ENCODE measurements around the gene RAG2. TPM values are rescaled to one million over a fixed set of nuclear protein-coding genes. Genes with fewer than 3 reads are reported as not detected.

The RAG2 gene
- total RNA-seq, 1 experiment from 2014 or later, result not detected

- no peak overlapping the region for H2AFZ ChIP-seq (ENCODE audit: low read length)
- H2BK120ac ChIP-seq (ENCODE audit: low read depth, low read length, poor library complexity, severe bottlenecking), result no peak overlapping the region
- TF ChIP-seq, protein P1, sequence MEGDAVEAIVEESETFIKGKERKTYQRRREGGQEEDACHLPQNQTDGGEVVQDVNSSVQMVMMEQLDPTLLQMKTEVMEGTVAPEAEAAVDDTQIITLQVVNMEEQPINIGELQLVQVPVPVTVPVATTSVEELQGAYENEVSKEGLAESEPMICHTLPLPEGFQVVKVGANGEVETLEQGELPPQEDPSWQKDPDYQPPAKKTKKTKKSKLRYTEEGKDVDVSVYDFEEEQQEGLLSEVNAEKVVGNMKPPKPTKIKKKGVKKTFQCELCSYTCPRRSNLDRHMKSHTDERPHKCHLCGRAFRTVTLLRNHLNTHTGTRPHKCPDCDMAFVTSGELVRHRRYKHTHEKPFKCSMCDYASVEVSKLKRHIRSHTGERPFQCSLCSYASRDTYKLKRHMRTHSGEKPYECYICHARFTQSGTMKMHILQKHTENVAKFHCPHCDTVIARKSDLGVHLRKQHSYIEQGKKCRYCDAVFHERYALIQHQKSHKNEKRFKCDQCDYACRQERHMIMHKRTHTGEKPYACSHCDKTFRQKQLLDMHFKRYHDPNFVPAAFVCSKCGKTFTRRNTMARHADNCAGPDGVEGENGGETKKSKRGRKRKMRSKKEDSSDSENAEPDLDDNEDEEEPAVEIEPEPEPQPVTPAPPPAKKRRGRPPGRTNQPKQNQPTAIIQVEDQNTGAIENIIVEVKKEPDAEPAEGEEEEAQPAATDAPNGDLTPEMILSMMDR (conservative IDR thresholded peaks at IDR 0.05), result no peak
- H3K27ac Mint-ChIP-seq, result no peak overlapping the region
- H3K9ac ChIP-seq (ENCODE audit: extremely low read depth, insufficient read length, low read length), result no peak overlapping the region
- no peak overlapping the region for H3K27ac ChIP-seq (ENCODE audit: insufficient read length, low read depth, low read length)
- no peaks in the 10 kb centered on the region for H3K27me3 Mint-ChIP-seq (ENCODE audit: low read depth)
- no peak overlapping the region for H3K4ac ChIP-seq (ENCODE audit: low read depth, low read length)
- no peaks in the 10 kb centered on the region for H3K36me3 Mint-ChIP-seq (ENCODE audit: insufficient read depth in 1 of 3, low read depth in 3 of 3)
- no peaks in the 10 kb centered on the region for H3K79me2 ChIP-seq (ENCODE audit: insufficient read depth, low read length)
- WGBS (ENCODE audit: extremely low coverage, insufficient read length, low lambda C conversion rate), result no CpG with 5 or more reads among the region's 7 CpGs
- H3K79me1 ChIP-seq (ENCODE audit: insufficient read depth, low read depth, low read length, poor library complexity, severe bottlenecking), result no peaks in the 10 kb centered on the region
- no peaks in the 10 kb centered on the region for H3K27me3 ChIP-seq (ENCODE audit: insufficient read depth, low read length)
- H3K4me3 Mint-ChIP-seq, result no peak overlapping the region
- H3K23ac ChIP-seq (ENCODE audit: insufficient read length, low read depth, low read length), result no peak overlapping the region
- no peak overlapping the region for H3T11ph ChIP-seq (ENCODE audit: low read length)
- no peaks in the 10 kb centered on the region for H3K9me3 ChIP-seq (ENCODE audit: control insufficient read depth, low read depth, low read length)
- H3K14ac ChIP-seq (ENCODE audit: insufficient read depth, low read length), result no peak overlapping the region
- H3K4me1 Mint-ChIP-seq, result no peaks in the 10 kb centered on the region; a peak in 1 of 4 replicates
- no peak overlapping the region for H2BK5ac ChIP-seq (ENCODE audit: insufficient read length, low read length)
- no peak overlapping the region for H2BK15ac ChIP-seq (ENCODE audit: low read depth, low read length)
- no peak overlapping the region for H4K91ac ChIP-seq (ENCODE audit: insufficient read length, low read depth, low read length)
- H4K8ac ChIP-seq (replicated peaks; ENCODE audit: insufficient read length, low read depth, low read length), result no peak overlapping the region
- no peaks in the 10 kb centered on the region for H3K23me2 ChIP-seq (ENCODE audit: insufficient read length, low read depth, low read length, poor library complexity, severe bottlenecking)
- H3K18ac ChIP-seq (ENCODE audit: insufficient read length, low read depth, low read length), result no peak overlapping the region
- H3K56ac ChIP-seq (ENCODE audit: insufficient read length, low read depth, low read length), result no peak overlapping the region
- H4K5ac ChIP-seq (ENCODE audit: insufficient read length, low read depth, low read length), result no peak overlapping the region
- H2AK5ac ChIP-seq (ENCODE audit: insufficient read length, low read length), result no peak overlapping the region
- H3K4me2 ChIP-seq (ENCODE audit: insufficient read depth, insufficient read length, low read length), result no peak overlapping the region
- peak; percentile 37 for DNase-seq
- H4K20me1 ChIP-seq (ENCODE audit: control insufficient read depth, insufficient read depth, insufficient read length), result no peaks in the 10 kb centered on the region
- no peaks in the 10 kb centered on the region for H3K9me3 Mint-ChIP-seq
- H2BK12ac ChIP-seq (ENCODE audit: insufficient read length, low read depth, low read length), result no peak overlapping the region
- H3K4me1 ChIP-seq (ENCODE audit: insufficient read depth, low read length), result no peaks in the 10 kb centered on the region
- H2BK20ac ChIP-seq (ENCODE audit: low read depth, low read length, poor library complexity, severe bottlenecking), result no peak overlapping the region
These were observed 2.1 kb upstream of the RAG2 start for GRCh38 chr11:36600180-36600579.

Measured in H9 (cell line).